ENCODE data around the gene SGF29. TPM values are rescaled to one million over a fixed set of nuclear protein-coding genes. Genes with fewer than 3 reads are reported as not detected.

Gene SGF29
- total RNA-seq, 1 donor from 2014 or later, result 5.3 TPM

- TF ChIP-seq EZH2 (IDR thresholded peaks at IDR 0.05), result no peak
- no peak for TF ChIP-seq CTCF (IDR thresholded peaks at IDR 0.05)
- TF ChIP-seq EZH2phosphoT487 (IDR thresholded peaks at IDR 0.05), result no peak
- Histone ChIP-seq H2AFZ (replicated peaks) (no peak overlapping the region), H3K36me3 (no peaks in the 10 kb centered on the region), H3K9ac (no peak overlapping the region), H4K20me1 (ENCODE audit: low read depth) (no peaks in the 10 kb centered on the region), H3K9me3 (ENCODE audit: low read depth) (no peaks in the 10 kb centered on the region), H3K4me1 (no peaks in the 10 kb centered on the region), H3F3A (ENCODE audit: low read depth) (no peaks in the 10 kb centered on the region), H3K27ac (no peak overlapping the region), H3K4me2 (no peak overlapping the region), H3K4me3 (no peak overlapping the region), H3K27me3 (no peaks in the 10 kb centered on the region), H3K79me2 (ENCODE audit: low read depth) (no peaks in the 10 kb centered on the region)
- H3K36me3 Mint-ChIP-seq, result no peaks in the 10 kb centered on the region
- H3K4me3 Mint-ChIP-seq, result no peak overlapping the region
- H3K27me3 Mint-ChIP-seq (ENCODE audit: insufficient read depth, low read depth), result peaks cover 5% of the 10 kb centered on the region
- H3K27ac Mint-ChIP-seq, result no peak overlapping the region
- DNase-seq (ENCODE audit: low spot score), result no peak
- no peaks in the 10 kb centered on the region for H3K4me1 Mint-ChIP-seq
- H3K9me3 Mint-ChIP-seq, result no peaks in the 10 kb centered on the region
Observed at GRCh38 chr16:28514246-28514645, 39.5 kb upstream of the SGF29 start.

GRCh38 chr16:28520672-28521071 lies 33.0 kb upstream of the SGF29 start:
- H3K4me3 Mint-ChIP-seq, result no peak overlapping the region
- H3K4me1 Mint-ChIP-seq, result no peaks in the 10 kb centered on the region
- TF ChIP-seq CTCF (IDR thresholded peaks at IDR 0.05), result no peak
- no peak for TF ChIP-seq EZH2phosphoT487 (IDR thresholded peaks at IDR 0.05)
- TF ChIP-seq EZH2 (IDR thresholded peaks at IDR 0.05), result no peak
- Histone ChIP-seq H2AFZ (replicated peaks) (no peak overlapping the region), H3K4me2 (no peak overlapping the region), H3K79me2 (ENCODE audit: low read depth) (no peaks in the 10 kb centered on the region), H3K27me3 (no peaks in the 10 kb centered on the region), H3K4me1 (no peaks in the 10 kb centered on the region), H4K20me1 (ENCODE audit: low read depth) (no peaks in the 10 kb centered on the region), H3K4me3 (no peak overlapping the region), H3K27ac (no peak overlapping the region), H3K9ac (no peak overlapping the region), H3K36me3 (no peaks in the 10 kb centered on the region), H3K9me3 (ENCODE audit: low read depth) (no peaks in the 10 kb centered on the region), H3F3A (ENCODE audit: low read depth) (no peaks in the 10 kb centered on the region)
- no peak overlapping the region for H3K27ac Mint-ChIP-seq
- H3K9me3 Mint-ChIP-seq, result no peaks in the 10 kb centered on the region
- no peak for DNase-seq (ENCODE audit: low spot score)
- no peaks in the 10 kb centered on the region for H3K36me3 Mint-ChIP-seq
- H3K27me3 Mint-ChIP-seq (ENCODE audit: insufficient read depth, low read depth), result peaks cover 6% of the 10 kb centered on the region

GRCh38 chr16:28521436-28521835 lies 32.3 kb upstream of the SGF29 start:
- no peak overlapping the region for H3K4me2 ChIP-seq
- H4K20me1 ChIP-seq (ENCODE audit: low read depth), result no peaks in the 10 kb centered on the region
- no peak overlapping the region for H3K4me3 ChIP-seq
- no peaks in the 10 kb centered on the region for H3K9me3 ChIP-seq (ENCODE audit: low read depth)
- no peaks in the 10 kb centered on the region for H3K4me1 ChIP-seq
- no peak overlapping the region for H3K27ac ChIP-seq
- no peaks in the 10 kb centered on the region for H3K4me1 Mint-ChIP-seq
- H3K79me2 ChIP-seq (ENCODE audit: low read depth), result no peaks in the 10 kb centered on the region
- peaks cover 6% of the 10 kb centered on the region for H3K27me3 Mint-ChIP-seq (ENCODE audit: insufficient read depth, low read depth)
- no peaks in the 10 kb centered on the region for H3K27me3 ChIP-seq
- H3K27ac Mint-ChIP-seq, result peak overlapping the region; percentile 69
- no peaks in the 10 kb centered on the region for H3K9me3 Mint-ChIP-seq
- TF ChIP-seq EZH2 (IDR thresholded peaks at IDR 0.05), result no peak
- no peak for TF ChIP-seq EZH2phosphoT487 (IDR thresholded peaks at IDR 0.05)
- TF ChIP-seq CTCF (IDR thresholded peaks at IDR 0.05), result no peak
- H2AFZ ChIP-seq (replicated peaks), result no peak overlapping the region
- H3K36me3 ChIP-seq, result no peaks in the 10 kb centered on the region
- no peaks in the 10 kb centered on the region for H3F3A ChIP-seq (ENCODE audit: low read depth)
- DNase-seq (ENCODE audit: low spot score), result no peak
- H3K4me3 Mint-ChIP-seq, result no peak overlapping the region
- H3K36me3 Mint-ChIP-seq, result no peaks in the 10 kb centered on the region
- no peak overlapping the region for H3K9ac ChIP-seq

Measured in neural progenitor cell (in vitro differentiated cells).